GM21367 (cell line): ENCODE measurements around the gene SCARF1.
"Not testable (repeated sequence)": the region's sequence is repeated elsewhere in the genome, so short reads cannot be mapped to it uniquely, and the experiment has no call there.

Source experiments
- ATAC-seq: cut with Tn5 transposase; IDR thresholded peaks from one replicate; pipeline ENCODE4 v1.9.1; 2021; ENCODE audit not compliant: unreplicated experiment

The SCARF1 gene

GRCh38 chr17:1645207-1646171 is at the start of gene SCARF1:
Gene SCARF1, minus strand, starts transcription at chr17:1645732. Its CDS starts 35 bp downstream, at chr17:1645697.
- no peak for ATAC-seq

GRCh38 chr17:1693339-1693738 is 47.8 kb upstream of the SCARF1 start:
- ATAC-seq = no peak

- no peak for ATAC-seq
Observed at GRCh38 chr17:1690544-1691221, 45.2 kb upstream of the SCARF1 start.

- not testable (repeated sequence) for ATAC-seq
Observed at GRCh38 chr17:1688405-1688804, 42.9 kb upstream of the SCARF1 start.

GRCh38 chr17:1686086-1686485 is 40.6 kb upstream of the SCARF1 start:
- ATAC-seq = no peak

GRCh38 chr17:1684378-1685189 is 39.1 kb upstream of the SCARF1 start, which contains the start of gene PRPF8:
Gene PRPF8, minus strand, starts transcription at chr17:1684867. Its CDS starts 296 bp downstream, at chr17:1684571.
- peak; percentile 95 for ATAC-seq

- no peak for ATAC-seq
Observed at GRCh38 chr17:1683459-1683858, 37.9 kb upstream of the SCARF1 start.

- no peak for ATAC-seq
Observed at GRCh38 chr17:1676401-1676800, 30.9 kb upstream of the SCARF1 start.

GRCh38 chr17:1673041-1673785 is 27.7 kb upstream of the SCARF1 start:
- ATAC-seq = no peak

GRCh38 chr17:1663934-1664333 is 18.4 kb upstream of the SCARF1 start:
- ATAC-seq = not testable (repeated sequence)

- ATAC-seq = no peak
Observed at GRCh38 chr17:1661045-1661444, 15.5 kb upstream of the SCARF1 start.

GRCh38 chr17:1658100-1658499 is 12.6 kb upstream of the SCARF1 start:
- no peak for ATAC-seq

GRCh38 chr17:1653735-1654134 is 8.2 kb upstream of the SCARF1 start:
- ATAC-seq = no peak

GRCh38 chr17:1652794-1653193 is 7.3 kb upstream of the SCARF1 start:
- ATAC-seq = not testable (repeated sequence)

GRCh38 chr17:1651559-1651844 is 6.0 kb upstream of the SCARF1 start:
- no peak for ATAC-seq

GRCh38 chr17:1650731-1651558 is 5.4 kb upstream of the SCARF1 start:
- ATAC-seq = no peak

GRCh38 chr17:1649844-1650501 is 4.4 kb upstream of the SCARF1 start, which contains the start of gene RILP:
Gene RILP, minus strand, starts transcription at chr17:1649866. Its CDS starts 62 bp downstream, at chr17:1649804.
- no peak for ATAC-seq

- peak; percentile 28 for ATAC-seq
Observed at GRCh38 chr17:1648963-1649843, 3.7 kb upstream of the SCARF1 start.
